Neural cell (in vitro differentiated cells): ENCODE results near the gene PROM2. TPM values are rescaled to one million over a fixed set of nuclear protein-coding genes. Genes with fewer than 3 reads are reported as not detected.

ENCODE experiments used
- H2AFZ ChIP-seq: fragments of 200-600, 300-800 bp; sonication (generic), shearing (Covaris generic); 2 replicates; pipeline ENCODE4 v1.6.0; 2014; ENCODE audit warnings: low read depth, mild to moderate bottlenecking, antibody characterized with exemption, low read length, moderate library complexity
- H3F3A ChIP-seq: fragments of 200-600 bp; shearing (Covaris generic); 2 replicates; pipeline ENCODE4 v1.6.1; 2016; ENCODE audit warnings: mild to moderate bottlenecking, moderate library complexity, mixed read lengths, antibody characterized with exemption, low read length; ENCODE audit not compliant: insufficient read depth, poor library complexity, severe bottlenecking
- H3K27ac ChIP-seq: fragments of 200-600, 300-800 bp; sonication (generic), shearing (Covaris generic); 2 replicates; pipeline ENCODE4 v1.5.1; 2014; ENCODE audit warnings: mild to moderate bottlenecking, low read length, moderate library complexity
- H3K27me3 ChIP-seq: fragments of 300-800, 200-600 bp; sonication (generic), shearing (Covaris generic); 2 replicates; pipeline ENCODE4 v1.6.0; 2014; ENCODE audit warnings: mild to moderate bottlenecking, low read depth, low read length, moderate library complexity; ENCODE audit not compliant: insufficient read depth
- H3K36me3 ChIP-seq: fragments of 300-800, 200-600 bp; sonication (generic), shearing (Covaris generic); 2 replicates; pipeline ENCODE4 v1.5.1; 2014; ENCODE audit warnings: mild to moderate bottlenecking, antibody characterized with exemption, low read length, moderate library complexity; ENCODE audit not compliant: insufficient read depth
- H3K4me2 ChIP-seq: fragments of 300-800, 200-600 bp; sonication (generic), shearing (Covaris generic); 2 replicates; pipeline ENCODE4 v1.6.0; 2014; ENCODE audit warnings: mild to moderate bottlenecking, low read length
- H3K4me3 ChIP-seq: fragments of 300-800, 200-600 bp; sonication (generic), shearing (Covaris generic); 2 replicates; pipeline ENCODE4 v1.5.1; 2014; ENCODE audit warnings: mild to moderate bottlenecking, low read length, moderate library complexity
- H3K79me2 ChIP-seq: fragments of 200-600 bp; shearing (Covaris generic); replicated peaks from 2 replicates; pipeline ENCODE4 v1.6.0; 2014; ENCODE audit warnings: mild to moderate bottlenecking, low read length, moderate library complexity; ENCODE audit not compliant: insufficient read depth
- H3K9ac ChIP-seq: fragments of 300-800, 200-600 bp; sonication (generic), shearing (Covaris generic); 2 replicates; pipeline ENCODE4 v1.6.1; 2016; ENCODE audit warnings: mild to moderate bottlenecking, low read length, mixed read lengths
- H3K9me2 ChIP-seq: fragments of 200-600 bp; shearing (Covaris generic); 2 replicates; pipeline ENCODE4 v1.6.1; 2016; ENCODE audit warnings: mild to moderate bottlenecking, low read length, mixed read lengths; ENCODE audit not compliant: insufficient read depth
- H3K9me3 ChIP-seq: fragments of 200-600, 300-800 bp; sonication (generic), shearing (Covaris generic); 2 replicates; pipeline ENCODE4 v1.6.1; 2016; ENCODE audit warnings: mild to moderate bottlenecking, mixed run types, low read length, moderate library complexity, mixed read lengths
- H4K20me1 ChIP-seq: fragments of 200-600 bp; shearing (Covaris generic); 2 replicates; pipeline ENCODE4 v1.6.1; 2016; ENCODE audit warnings: mild to moderate bottlenecking, mixed run types; ENCODE audit not compliant: insufficient read depth
- EP300 ChIP-seq: fragments of 450-650 bp; conservative IDR thresholded peaks from 2 replicates; pipeline ENCODE4 v1.6.1; 2014; ENCODE audit warnings: antibody characterized with exemption, mild to moderate bottlenecking, moderate library complexity; ENCODE audit not compliant: poor library complexity, severe bottlenecking
- EZH2 ChIP-seq: fragments of 200-600, 300-800 bp; shearing (Covaris generic), sonication (generic); IDR thresholded peaks from 2 replicates; pipeline ENCODE4 v1.6.1; 2014; ENCODE audit warnings: antibody characterized with exemption, low read length, borderline replicate concordance, mild to moderate bottlenecking; ENCODE audit not compliant: insufficient read depth, poor library complexity, severe bottlenecking
- MXI1 ChIP-seq: fragments of 450-650 bp; conservative IDR thresholded peaks from 2 replicates; pipeline ENCODE4 v1.6.1; 2014; ENCODE audit warnings: antibody characterized with exemption, mild to moderate bottlenecking; ENCODE audit not compliant: poor library complexity, severe bottlenecking
- POLR2AphosphoS5 ChIP-seq: IDR thresholded peaks from 2 replicates; pipeline ENCODE4 v1.6.1; 2012
- RAD21 ChIP-seq: fragments of 450-650 bp; conservative IDR thresholded peaks from 2 replicates; pipeline ENCODE4 v1.6.1; 2014; ENCODE audit warnings: antibody characterized with exemption, mild to moderate bottlenecking, moderate library complexity
- SMC3 ChIP-seq: fragments of 450-650 bp; conservative IDR thresholded peaks from 2 replicates; pipeline ENCODE4 v1.6.1; 2014; ENCODE audit warnings: antibody characterized with exemption, mild to moderate bottlenecking, moderate library complexity; ENCODE audit not compliant: poor library complexity
- TAF1 ChIP-seq: IDR thresholded peaks from 2 replicates; pipeline ENCODE4 v1.6.1; 2012; ENCODE audit warnings: low read depth
- polyA plus RNA-seq: library from polyadenylated mRNA; depleted of rRNA; stranded (reverse); fragments of >200 nt; gene quantifications from 2 replicates; pipeline ENCODE4 v1.2.3, GENCODE V29; 2014
- TF ChIP-seq, protein P1 (sequence below): IDR thresholded peaks from 2 replicates; pipeline ENCODE4 v1.6.1; 2012; ENCODE audit warnings: borderline replicate concordance
- TF ChIP-seq, protein P2 (sequence below): fragments of 450-650 bp; IDR thresholded peaks from 2 replicates; pipeline ENCODE4 v1.5.1; 2014; ENCODE audit warnings: antibody characterized with exemption, mild to moderate bottlenecking, moderate library complexity; ENCODE audit not compliant: poor library complexity, severe bottlenecking

The PROM2 gene
- polyA plus RNA-seq, 1 donor from 2014 or later = 2.2 TPM

DNA sequence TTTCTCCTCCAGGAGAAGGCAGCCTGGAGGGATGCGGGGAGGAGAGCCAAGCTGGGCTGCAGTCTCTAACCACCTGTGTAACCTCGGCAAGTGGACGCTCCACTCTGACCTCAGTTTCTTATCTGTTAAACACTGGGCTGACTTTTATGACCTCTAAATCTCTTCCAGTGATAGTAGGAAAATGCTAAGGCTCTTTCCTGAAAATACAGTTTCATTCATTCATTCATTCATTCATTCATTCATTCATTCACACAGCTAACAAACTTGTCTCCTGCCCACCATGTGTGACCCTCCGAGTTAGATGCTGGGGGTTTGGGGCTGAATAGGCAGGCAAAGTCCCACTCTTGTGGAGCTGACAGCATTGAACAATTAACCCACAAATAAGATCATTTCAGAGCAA, 9.3 kb downstream of the PROM2 start:
- peaks cover 14% of the 10 kb centered on the region for H3K9me3 ChIP-seq
- H3K79me2 ChIP-seq = no peaks in the 10 kb centered on the region
- no peaks in the 10 kb centered on the region for H3K9me2 ChIP-seq
- H3K4me3 ChIP-seq = no peak overlapping the region
- H4K20me1 ChIP-seq = no peaks in the 10 kb centered on the region
- no peak overlapping the region for H2AFZ ChIP-seq
- TF ChIP-seq, protein P1, sequence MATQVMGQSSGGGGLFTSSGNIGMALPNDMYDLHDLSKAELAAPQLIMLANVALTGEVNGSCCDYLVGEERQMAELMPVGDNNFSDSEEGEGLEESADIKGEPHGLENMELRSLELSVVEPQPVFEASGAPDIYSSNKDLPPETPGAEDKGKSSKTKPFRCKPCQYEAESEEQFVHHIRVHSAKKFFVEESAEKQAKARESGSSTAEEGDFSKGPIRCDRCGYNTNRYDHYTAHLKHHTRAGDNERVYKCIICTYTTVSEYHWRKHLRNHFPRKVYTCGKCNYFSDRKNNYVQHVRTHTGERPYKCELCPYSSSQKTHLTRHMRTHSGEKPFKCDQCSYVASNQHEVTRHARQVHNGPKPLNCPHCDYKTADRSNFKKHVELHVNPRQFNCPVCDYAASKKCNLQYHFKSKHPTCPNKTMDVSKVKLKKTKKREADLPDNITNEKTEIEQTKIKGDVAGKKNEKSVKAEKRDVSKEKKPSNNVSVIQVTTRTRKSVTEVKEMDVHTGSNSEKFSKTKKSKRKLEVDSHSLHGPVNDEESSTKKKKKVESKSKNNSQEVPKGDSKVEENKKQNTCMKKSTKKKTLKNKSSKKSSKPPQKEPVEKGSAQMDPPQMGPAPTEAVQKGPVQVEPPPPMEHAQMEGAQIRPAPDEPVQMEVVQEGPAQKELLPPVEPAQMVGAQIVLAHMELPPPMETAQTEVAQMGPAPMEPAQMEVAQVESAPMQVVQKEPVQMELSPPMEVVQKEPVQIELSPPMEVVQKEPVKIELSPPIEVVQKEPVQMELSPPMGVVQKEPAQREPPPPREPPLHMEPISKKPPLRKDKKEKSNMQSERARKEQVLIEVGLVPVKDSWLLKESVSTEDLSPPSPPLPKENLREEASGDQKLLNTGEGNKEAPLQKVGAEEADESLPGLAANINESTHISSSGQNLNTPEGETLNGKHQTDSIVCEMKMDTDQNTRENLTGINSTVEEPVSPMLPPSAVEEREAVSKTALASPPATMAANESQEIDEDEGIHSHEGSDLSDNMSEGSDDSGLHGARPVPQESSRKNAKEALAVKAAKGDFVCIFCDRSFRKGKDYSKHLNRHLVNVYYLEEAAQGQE = no peak
- no peak for TF ChIP-seq POLR2AphosphoS5
- TF ChIP-seq SMC3 = no peak
- TF ChIP-seq RAD21 = no peak
- no peak overlapping the region for H3K9ac ChIP-seq
- no peak overlapping the region for H3K4me2 ChIP-seq
- H3K27ac ChIP-seq = no peak overlapping the region
- H3F3A ChIP-seq = no peaks in the 10 kb centered on the region
- H3K36me3 ChIP-seq = no peaks in the 10 kb centered on the region
- H3K27me3 ChIP-seq = no peaks in the 10 kb centered on the region

GRCh38 chr2:95284886-95285541, 10.8 kb downstream of the PROM2 start:
- Histone ChIP-seq H3F3A (no peaks in the 10 kb centered on the region), H4K20me1 (no peaks in the 10 kb centered on the region), H3K27me3 (no peaks in the 10 kb centered on the region), H3K9me3 (peaks cover 18% of the 10 kb centered on the region), H3K9ac (no peak overlapping the region), H3K27ac (no peak overlapping the region), H3K4me3 (no peak overlapping the region), H2AFZ (no peak overlapping the region), H3K9me2 (no peaks in the 10 kb centered on the region), H3K79me2 (no peaks in the 10 kb centered on the region), H3K4me2 (no peak overlapping the region), H3K36me3 (no peaks in the 10 kb centered on the region)
- TF ChIP-seq EP300 = no peak
- no peak for TF ChIP-seq MXI1
- TF ChIP-seq, protein P2, sequence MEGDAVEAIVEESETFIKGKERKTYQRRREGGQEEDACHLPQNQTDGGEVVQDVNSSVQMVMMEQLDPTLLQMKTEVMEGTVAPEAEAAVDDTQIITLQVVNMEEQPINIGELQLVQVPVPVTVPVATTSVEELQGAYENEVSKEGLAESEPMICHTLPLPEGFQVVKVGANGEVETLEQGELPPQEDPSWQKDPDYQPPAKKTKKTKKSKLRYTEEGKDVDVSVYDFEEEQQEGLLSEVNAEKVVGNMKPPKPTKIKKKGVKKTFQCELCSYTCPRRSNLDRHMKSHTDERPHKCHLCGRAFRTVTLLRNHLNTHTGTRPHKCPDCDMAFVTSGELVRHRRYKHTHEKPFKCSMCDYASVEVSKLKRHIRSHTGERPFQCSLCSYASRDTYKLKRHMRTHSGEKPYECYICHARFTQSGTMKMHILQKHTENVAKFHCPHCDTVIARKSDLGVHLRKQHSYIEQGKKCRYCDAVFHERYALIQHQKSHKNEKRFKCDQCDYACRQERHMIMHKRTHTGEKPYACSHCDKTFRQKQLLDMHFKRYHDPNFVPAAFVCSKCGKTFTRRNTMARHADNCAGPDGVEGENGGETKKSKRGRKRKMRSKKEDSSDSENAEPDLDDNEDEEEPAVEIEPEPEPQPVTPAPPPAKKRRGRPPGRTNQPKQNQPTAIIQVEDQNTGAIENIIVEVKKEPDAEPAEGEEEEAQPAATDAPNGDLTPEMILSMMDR = no peak
- TF ChIP-seq EZH2 = no peak

DNA sequence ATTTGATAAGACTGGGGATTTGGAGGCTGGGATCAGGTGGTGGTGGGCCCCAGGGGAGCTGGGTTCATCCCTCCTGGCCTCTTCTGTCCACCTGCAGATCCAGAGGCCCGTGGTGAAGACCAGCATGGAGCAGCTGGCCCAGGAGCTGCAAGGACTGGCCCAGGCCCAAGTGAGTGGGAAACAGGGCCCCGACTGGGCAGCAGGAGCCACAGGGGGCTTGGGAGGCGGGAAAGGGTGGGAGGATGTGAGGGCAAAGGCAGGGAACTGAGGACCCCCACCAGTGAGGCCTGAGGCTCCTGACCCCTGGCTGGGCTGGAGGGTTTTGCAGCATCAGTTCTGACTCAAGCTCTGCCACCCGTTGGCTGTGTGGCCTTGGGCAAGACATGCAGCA, 11.3 kb downstream of the PROM2 start:
- H3F3A ChIP-seq = no peaks in the 10 kb centered on the region
- no peak overlapping the region for H2AFZ ChIP-seq
- no peaks in the 10 kb centered on the region for H4K20me1 ChIP-seq
- no peak for TF ChIP-seq RAD21
- no peak for TF ChIP-seq EP300
- TF ChIP-seq MXI1 = no peak
- TF ChIP-seq EZH2 = no peak
- TF ChIP-seq, protein P1 = no peak
- TF ChIP-seq, protein P2 = no peak
- no peak for TF ChIP-seq POLR2AphosphoS5
- TF ChIP-seq SMC3 = no peak
- TF ChIP-seq TAF1 = no peak
- no peaks in the 10 kb centered on the region for H3K9me2 ChIP-seq
- H3K4me3 ChIP-seq = no peak overlapping the region
- H3K79me2 ChIP-seq = no peaks in the 10 kb centered on the region
- no peak overlapping the region for H3K9ac ChIP-seq
- H3K27ac ChIP-seq = no peak overlapping the region
- peaks cover 23% of the 10 kb centered on the region for H3K9me3 ChIP-seq
- H3K4me2 ChIP-seq = no peak overlapping the region
- no peaks in the 10 kb centered on the region for H3K36me3 ChIP-seq
- no peaks in the 10 kb centered on the region for H3K27me3 ChIP-seq
